ENCODE measurements around the gene ZNF836. TPM values are rescaled to one million over a fixed set of nuclear protein-coding genes. Genes with fewer than 3 reads are reported as not detected.

ZNF836 gene
- total and polyA plus RNA-seq, 2 of the 13 experiments (the other 11 are each of a cell fraction or from before 2014, with no cell fraction given) = 1.6 to 5.3 TPM

DNA sequence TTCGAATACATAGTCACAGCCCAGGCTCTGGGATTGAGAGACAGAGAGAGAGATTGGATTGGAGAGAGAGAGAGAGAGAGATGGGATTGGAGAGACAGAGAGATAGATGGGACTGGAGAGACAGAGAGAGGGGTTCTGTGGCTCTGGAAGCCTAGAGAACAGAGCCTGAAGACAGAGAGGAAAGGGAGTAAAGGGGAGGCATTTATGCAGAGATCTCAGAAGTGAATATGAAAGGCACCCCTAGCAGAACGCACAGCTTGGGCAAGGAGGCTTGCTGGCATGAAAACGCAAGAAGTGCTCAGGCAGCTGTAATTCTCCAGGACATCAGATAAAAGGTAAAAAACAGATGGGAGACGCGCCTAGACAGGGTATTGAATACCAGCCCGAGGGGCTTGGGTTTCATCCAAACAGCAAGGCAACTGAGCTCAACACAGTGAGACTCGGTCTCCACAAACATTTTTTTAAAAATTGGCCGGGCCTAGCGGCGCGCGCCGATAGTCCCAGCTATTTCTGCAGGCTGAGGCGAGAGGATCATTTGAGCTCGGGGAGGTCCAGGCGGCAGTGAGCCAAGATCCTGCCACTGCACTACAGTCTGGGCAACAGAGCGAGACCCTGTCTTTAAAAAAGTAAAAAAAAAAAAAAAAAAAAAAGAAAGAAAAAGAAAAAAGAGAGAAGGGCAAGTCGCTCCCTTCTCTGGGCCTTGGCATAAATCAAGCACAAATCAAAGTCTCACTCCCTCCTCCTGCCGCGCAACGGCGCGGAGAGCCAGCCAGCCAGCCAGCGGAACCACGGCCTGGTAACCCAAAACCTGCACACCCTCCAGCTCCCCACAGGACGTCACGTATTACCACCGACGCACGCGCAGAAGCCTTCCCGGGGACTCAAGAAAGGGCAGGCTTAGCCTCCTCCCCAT is 17.7 kb upstream of the ZNF836 start (continued):
- TF ChIP-seq, protein P1, sequence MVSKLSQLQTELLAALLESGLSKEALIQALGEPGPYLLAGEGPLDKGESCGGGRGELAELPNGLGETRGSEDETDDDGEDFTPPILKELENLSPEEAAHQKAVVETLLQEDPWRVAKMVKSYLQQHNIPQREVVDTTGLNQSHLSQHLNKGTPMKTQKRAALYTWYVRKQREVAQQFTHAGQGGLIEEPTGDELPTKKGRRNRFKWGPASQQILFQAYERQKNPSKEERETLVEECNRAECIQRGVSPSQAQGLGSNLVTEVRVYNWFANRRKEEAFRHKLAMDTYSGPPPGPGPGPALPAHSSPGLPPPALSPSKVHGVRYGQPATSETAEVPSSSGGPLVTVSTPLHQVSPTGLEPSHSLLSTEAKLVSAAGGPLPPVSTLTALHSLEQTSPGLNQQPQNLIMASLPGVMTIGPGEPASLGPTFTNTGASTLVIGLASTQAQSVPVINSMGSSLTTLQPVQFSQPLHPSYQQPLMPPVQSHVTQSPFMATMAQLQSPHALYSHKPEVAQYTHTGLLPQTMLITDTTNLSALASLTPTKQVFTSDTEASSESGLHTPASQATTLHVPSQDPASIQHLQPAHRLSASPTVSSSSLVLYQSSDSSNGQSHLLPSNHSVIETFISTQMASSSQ (IDR thresholded peaks at IDR 0.05; ENCODE audit: low read depth) = 0 out of 2 replicates have a peak, but pooled peaks have one; percentile 2
- TF ChIP-seq, protein P1 (CRISPR knock-in tag; IDR thresholded peaks at IDR 0.05; ENCODE audit: borderline replicate concordance) = no peak
- TF ChIP-seq SAP130 (CRISPR knock-in tag; IDR thresholded peaks at IDR 0.05; ENCODE audit: low read depth) = 0 out of 2 replicates have a peak, but pooled peaks have one; percentile 33
- TF ChIP-seq SIX1 (CRISPR knock-in tag; IDR thresholded peaks at IDR 0.05; ENCODE audit: borderline replicate concordance) = peak; percentile 78
- peak; percentile 97 for TF ChIP-seq ZNF121 (CRISPR knock-in tag; IDR thresholded peaks at IDR 0.05)
- TF ChIP-seq RFXAP (CRISPR knock-in tag; IDR thresholded peaks at IDR 0.05; ENCODE audit: borderline replicate concordance) = peak; percentile 14; the same call in 1 of the 2 replicates
- TF ChIP-seq GFI1 (CRISPR knock-in tag; IDR thresholded peaks at IDR 0.05; ENCODE audit: borderline replicate concordance) = 0 out of 2 replicates have a peak, but pooled peaks have one; percentile 53
- peak; percentile 58; the same call in 1 of the 2 replicates for TF ChIP-seq PHF20 (CRISPR knock-in tag; IDR thresholded peaks at IDR 0.05)
- TF ChIP-seq, protein P2, sequence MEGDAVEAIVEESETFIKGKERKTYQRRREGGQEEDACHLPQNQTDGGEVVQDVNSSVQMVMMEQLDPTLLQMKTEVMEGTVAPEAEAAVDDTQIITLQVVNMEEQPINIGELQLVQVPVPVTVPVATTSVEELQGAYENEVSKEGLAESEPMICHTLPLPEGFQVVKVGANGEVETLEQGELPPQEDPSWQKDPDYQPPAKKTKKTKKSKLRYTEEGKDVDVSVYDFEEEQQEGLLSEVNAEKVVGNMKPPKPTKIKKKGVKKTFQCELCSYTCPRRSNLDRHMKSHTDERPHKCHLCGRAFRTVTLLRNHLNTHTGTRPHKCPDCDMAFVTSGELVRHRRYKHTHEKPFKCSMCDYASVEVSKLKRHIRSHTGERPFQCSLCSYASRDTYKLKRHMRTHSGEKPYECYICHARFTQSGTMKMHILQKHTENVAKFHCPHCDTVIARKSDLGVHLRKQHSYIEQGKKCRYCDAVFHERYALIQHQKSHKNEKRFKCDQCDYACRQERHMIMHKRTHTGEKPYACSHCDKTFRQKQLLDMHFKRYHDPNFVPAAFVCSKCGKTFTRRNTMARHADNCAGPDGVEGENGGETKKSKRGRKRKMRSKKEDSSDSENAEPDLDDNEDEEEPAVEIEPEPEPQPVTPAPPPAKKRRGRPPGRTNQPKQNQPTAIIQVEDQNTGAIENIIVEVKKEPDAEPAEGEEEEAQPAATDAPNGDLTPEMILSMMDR (CRISPR knock-in tag; IDR thresholded peaks at IDR 0.05) = peak; percentile 9; the same call in 1 of the 2 replicates
- TF ChIP-seq, protein P3, sequence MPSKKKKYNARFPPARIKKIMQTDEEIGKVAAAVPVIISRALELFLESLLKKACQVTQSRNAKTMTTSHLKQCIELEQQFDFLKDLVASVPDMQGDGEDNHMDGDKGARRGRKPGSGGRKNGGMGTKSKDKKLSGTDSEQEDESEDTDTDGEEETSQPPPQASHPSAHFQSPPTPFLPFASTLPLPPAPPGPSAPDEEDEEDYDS (CRISPR knock-in tag; IDR thresholded peaks at IDR 0.05) = peak; percentile 64; the same call in 1 of the 2 replicates
- no peak for TF ChIP-seq ATAD3A (CRISPR knock-in tag; IDR thresholded peaks at IDR 0.05)
- TF ChIP-seq ZNF709 (CRISPR knock-in tag; IDR thresholded peaks at IDR 0.05) = 0 out of 2 replicates have a peak, but pooled peaks have one; percentile 13
- TF ChIP-seq MATR3 (CRISPR knock-in tag; IDR thresholded peaks at IDR 0.05) = no peak
- TF ChIP-seq BORCS8-MEF2B (CRISPR knock-in tag; IDR thresholded peaks at IDR 0.05) = no peak

Measured in HepG2 (cell line).